ENCODE data around the gene CCL4. TPM values are rescaled to one million over a fixed set of nuclear protein-coding genes. Genes with fewer than 3 reads are reported as not detected.
A peak's percentile ranks its signal among the peaks of the same experiment; 100 is the strongest.
"Not testable (repeated sequence)": the region's sequence is repeated elsewhere in the genome, so short reads cannot be mapped to it uniquely, and the experiment has no call there.

Gene CCL4
- total RNA-seq, 2 donors from 2014 or later: 5.8 to 16.5 TPM

DNA sequence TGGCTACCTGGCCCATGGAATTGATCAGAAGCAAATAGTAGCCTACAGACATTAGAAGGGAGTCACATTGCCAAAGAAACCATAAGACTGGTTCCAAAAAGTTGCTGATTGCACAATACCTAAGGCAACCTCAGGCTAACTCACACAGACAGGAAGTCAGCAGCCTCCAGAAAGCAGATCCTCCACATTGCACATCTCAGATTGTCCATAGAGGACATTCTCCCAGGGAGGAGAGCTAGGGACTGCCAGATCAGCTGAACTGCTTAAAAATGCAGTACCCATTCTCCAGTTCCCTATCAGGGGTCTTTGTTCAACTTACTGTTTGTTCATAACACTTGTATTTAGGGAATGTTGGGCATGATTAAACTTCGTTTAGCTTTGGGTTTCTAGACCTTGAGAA is 17.9 kb upstream of the CCL4 start:
- H3K4me1 ChIP-seq (ENCODE audit: control insufficient read depth in 1 of 2, low read depth in 2 of 2): no peaks in the 10 kb centered on the region
- no peak overlapping the region for H3K4me3 ChIP-seq
- no peak for DNase-seq (ENCODE audit: low spot score)
- no peaks in the 10 kb centered on the region for H3K27me3 ChIP-seq (replicated peaks; ENCODE audit: insufficient read depth)
- no peak overlapping the region for H3K27ac ChIP-seq
- H3K9me3 ChIP-seq: no peaks in the 10 kb centered on the region
- TF ChIP-seq, protein P1, sequence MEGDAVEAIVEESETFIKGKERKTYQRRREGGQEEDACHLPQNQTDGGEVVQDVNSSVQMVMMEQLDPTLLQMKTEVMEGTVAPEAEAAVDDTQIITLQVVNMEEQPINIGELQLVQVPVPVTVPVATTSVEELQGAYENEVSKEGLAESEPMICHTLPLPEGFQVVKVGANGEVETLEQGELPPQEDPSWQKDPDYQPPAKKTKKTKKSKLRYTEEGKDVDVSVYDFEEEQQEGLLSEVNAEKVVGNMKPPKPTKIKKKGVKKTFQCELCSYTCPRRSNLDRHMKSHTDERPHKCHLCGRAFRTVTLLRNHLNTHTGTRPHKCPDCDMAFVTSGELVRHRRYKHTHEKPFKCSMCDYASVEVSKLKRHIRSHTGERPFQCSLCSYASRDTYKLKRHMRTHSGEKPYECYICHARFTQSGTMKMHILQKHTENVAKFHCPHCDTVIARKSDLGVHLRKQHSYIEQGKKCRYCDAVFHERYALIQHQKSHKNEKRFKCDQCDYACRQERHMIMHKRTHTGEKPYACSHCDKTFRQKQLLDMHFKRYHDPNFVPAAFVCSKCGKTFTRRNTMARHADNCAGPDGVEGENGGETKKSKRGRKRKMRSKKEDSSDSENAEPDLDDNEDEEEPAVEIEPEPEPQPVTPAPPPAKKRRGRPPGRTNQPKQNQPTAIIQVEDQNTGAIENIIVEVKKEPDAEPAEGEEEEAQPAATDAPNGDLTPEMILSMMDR (IDR thresholded peaks at IDR 0.05): no peak
- H3K36me3 ChIP-seq: no peaks in the 10 kb centered on the region
- ATAC-seq (ENCODE audit: insufficient number of reproducible peaks, low FRiP score, low read depth): no peak

DNA sequence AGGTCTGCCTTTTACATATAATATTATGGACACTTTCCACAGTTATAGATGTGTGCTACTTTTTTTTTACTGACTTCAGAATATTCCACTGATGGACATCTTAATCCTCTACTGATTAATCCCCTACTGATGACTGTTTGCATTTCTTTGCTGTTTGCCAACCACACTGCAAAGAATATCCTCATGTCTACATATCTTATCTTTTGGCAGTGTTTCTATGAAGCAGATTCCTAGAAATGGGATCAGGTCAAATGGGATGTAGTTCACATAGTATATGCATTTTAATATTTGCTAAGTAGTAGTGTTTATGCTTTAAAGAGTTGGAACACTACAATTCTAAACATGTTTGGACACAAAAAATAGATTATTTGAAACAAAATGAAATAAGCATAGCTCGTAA is 16.8 kb upstream of the CCL4 start:
- no peaks in the 10 kb centered on the region for H3K4me1 ChIP-seq (ENCODE audit: control insufficient read depth in 1 of 2, low read depth in 2 of 2)
- H3K4me3 ChIP-seq: no peak overlapping the region
- H3K9me3 ChIP-seq: no peaks in the 10 kb centered on the region
- H3K36me3 ChIP-seq: no peaks in the 10 kb centered on the region
- H3K27me3 ChIP-seq (replicated peaks; ENCODE audit: insufficient read depth): no peaks in the 10 kb centered on the region
- no peak overlapping the region for H3K27ac ChIP-seq
- ATAC-seq (ENCODE audit: insufficient number of reproducible peaks, low FRiP score, low read depth): no peak
- TF ChIP-seq, protein P1 (IDR thresholded peaks at IDR 0.05): no peak
- DNase-seq (ENCODE audit: low spot score): no peak

DNA sequence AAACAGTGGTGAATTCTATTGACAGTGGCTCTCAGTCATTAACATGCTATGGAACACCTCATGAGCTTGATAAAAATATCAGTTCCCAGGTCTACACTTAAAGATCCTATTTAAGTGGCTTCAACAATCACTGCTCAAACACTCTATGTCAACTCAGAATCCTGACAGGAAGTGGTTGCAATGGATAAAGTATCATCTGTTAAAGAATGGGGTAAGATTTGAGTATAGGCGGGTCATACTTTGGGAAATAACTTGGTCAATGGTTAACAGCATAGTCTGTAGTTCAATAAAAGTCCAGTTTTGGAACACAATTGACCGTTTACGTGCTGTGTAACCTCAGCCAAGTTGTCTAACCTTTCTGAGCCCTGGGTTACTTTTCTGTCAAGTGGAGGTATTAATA is 16.2 kb upstream of the CCL4 start:
- not testable (repeated sequence) for H3K27ac ChIP-seq; H3K27me3 ChIP-seq (replicated peaks; ENCODE audit: insufficient read depth); ATAC-seq (ENCODE audit: insufficient number of reproducible peaks, low FRiP score, low read depth); H3K36me3 ChIP-seq; DNase-seq (ENCODE audit: low spot score); H3K4me1 ChIP-seq (ENCODE audit: control insufficient read depth in 1 of 2, low read depth in 2 of 2); H3K9me3 ChIP-seq; H3K4me3 ChIP-seq

DNA sequence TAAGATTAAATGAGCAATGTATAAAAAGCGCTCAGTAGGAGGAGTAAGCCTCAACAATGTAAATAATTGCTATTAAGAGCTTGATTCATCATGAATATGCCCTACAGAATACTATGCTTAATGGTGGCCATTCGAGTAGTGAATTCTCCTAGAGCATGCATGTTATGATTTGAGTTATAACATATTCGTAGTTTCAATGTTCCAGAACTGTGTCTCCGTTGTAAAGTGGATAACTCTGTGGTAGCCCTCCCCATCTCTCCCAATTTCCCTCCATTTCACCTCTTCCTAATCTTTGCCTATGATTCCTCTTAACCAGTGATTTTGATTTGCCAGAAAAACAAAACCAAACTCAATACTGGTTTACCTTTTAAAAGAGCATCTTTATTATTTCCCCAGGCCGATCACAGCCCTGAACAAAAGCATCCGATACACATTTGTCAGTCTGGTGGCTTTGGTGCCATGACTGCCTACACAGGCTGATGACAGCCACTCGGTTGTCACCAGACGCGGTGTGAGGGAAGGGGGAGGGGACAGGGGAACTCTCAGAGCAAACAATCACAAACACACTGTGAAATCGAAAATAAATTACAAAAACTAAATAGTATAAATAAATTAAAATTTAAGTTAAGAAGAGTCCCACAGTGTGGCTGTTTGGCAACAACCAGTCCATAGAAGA is 15.6 kb upstream of the CCL4 start:
- H3K4me3 ChIP-seq; H3K27me3 ChIP-seq (replicated peaks; ENCODE audit: insufficient read depth); ATAC-seq (ENCODE audit: insufficient number of reproducible peaks, low FRiP score, low read depth); H3K36me3 ChIP-seq; H3K27ac ChIP-seq; DNase-seq (ENCODE audit: low spot score); H3K9me3 ChIP-seq; H3K4me1 ChIP-seq (ENCODE audit: control insufficient read depth in 1 of 2, low read depth in 2 of 2): not testable (repeated sequence)

DNA sequence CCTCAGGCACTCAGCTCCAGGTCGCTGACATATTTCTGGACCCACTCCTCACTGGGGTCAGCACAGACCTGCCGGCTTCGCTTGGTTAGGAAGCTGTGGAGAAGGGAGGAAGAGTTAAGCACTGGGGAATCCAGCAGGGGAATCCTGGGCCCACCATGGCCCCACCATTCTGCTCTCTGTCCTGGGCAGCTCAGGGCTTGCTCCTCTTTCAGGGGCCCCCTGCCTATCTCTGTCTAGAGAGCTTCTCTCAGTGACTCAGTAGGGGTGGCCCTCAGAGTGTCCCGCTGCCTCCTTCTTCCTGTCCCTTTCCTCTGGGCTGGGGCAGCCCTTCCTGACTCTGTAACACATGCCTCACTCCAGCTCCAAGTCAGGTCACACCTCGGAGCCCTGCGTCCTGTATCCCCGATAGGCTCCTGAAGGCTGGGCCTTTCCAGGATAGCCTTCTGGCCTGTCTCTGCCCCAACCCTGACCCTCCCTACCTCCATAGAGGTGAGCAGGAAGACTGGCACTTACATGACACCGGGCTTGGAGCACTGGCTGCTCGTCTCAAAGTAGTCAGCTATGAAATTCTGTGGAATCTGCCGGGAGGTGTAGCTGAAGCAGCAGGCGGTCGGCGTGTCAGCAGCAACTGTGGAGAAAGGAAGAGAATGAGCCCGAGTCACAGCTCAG is 14.8 kb upstream of the CCL4 start:
- no peak for DNase-seq (ENCODE audit: low spot score)
- Histone ChIP-seq H3K4me1 (ENCODE audit: control insufficient read depth in 1 of 2, low read depth in 2 of 2) (no peaks in the 10 kb centered on the region), H3K27ac (no peak overlapping the region), H3K9me3 (no peaks in the 10 kb centered on the region), H3K4me3 (peak overlapping the region; percentile 36), H3K27me3 (replicated peaks; ENCODE audit: insufficient read depth) (no peaks in the 10 kb centered on the region), H3K36me3 (no peaks in the 10 kb centered on the region)
- no peak for ATAC-seq (ENCODE audit: insufficient number of reproducible peaks, low FRiP score, low read depth)
- TF ChIP-seq, protein P1 (IDR thresholded peaks at IDR 0.05): no peak

DNA sequence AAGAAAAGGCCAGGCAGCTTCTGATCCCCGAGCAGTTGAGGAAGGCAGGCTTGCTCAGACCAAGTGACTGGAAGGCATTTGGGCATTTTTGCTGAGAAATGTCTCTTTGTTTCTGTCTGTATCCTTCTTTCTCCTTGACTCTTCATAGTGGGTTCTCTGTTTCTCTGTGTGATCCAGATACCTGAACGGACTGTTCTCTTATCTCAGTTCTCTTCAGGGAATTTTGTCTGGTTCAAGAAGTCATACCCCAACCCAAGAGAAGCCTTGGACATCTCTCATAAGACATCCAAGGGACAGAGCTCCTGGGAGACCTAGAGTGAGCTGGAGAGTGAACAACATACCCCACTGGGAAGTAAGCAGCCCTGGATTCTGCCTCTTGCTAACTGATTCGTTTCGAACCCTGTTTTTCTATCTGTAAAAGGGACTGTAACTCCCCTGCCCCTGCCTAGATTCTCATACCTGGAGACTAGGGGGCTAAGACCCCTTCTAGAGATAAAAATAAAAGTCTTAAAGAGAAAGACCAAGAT is 14.2 kb upstream of the CCL4 start:
- no peaks in the 10 kb centered on the region for H3K9me3 ChIP-seq
- ATAC-seq (ENCODE audit: insufficient number of reproducible peaks, low FRiP score, low read depth) (no peak), DNase-seq (ENCODE audit: low spot score) (no peak)
- TF ChIP-seq, protein P1 (IDR thresholded peaks at IDR 0.05): no peak
- no peaks in the 10 kb centered on the region for H3K36me3 ChIP-seq
- no peaks in the 10 kb centered on the region for H3K4me1 ChIP-seq (ENCODE audit: control insufficient read depth in 1 of 2, low read depth in 2 of 2)
- no peaks in the 10 kb centered on the region for H3K27me3 ChIP-seq (replicated peaks; ENCODE audit: insufficient read depth)
- H3K4me3 ChIP-seq: peak overlapping the region; percentile 36
- H3K27ac ChIP-seq: no peak overlapping the region
